NCI-H2081 (cell line): ENCODE data around the gene TBC1D28.
"Not testable (repeated sequence)": the region's sequence is repeated elsewhere in the genome, so short reads cannot be mapped to it uniquely, and the experiment has no call there.

Experiments
- DNase-seq, 2 experiments: peaks; one replicate each; lab custom pipeline; 2025; lab: John Stamatoyannopoulos, UW

The TBC1D28 gene

GRCh38 chr17:18644291-18644690 lies at the start of gene TBC1D28:
Gene TBC1D28, minus strand, starts transcription at chr17:18644391. Its CDS starts 3,039 bp downstream, at chr17:18641352.
- not testable (repeated sequence) for DNase-seq

GRCh38 chr17:18682668-18683067 lies 38.5 kb upstream of the TBC1D28 start:
- not testable (repeated sequence) for DNase-seq

GRCh38 chr17:18681767-18682571 lies 37.8 kb upstream of the TBC1D28 start, which contains the start of gene FOXO3B:
Gene FOXO3B, minus strand, starts transcription at chr17:18682314. Its CDS starts 663 bp downstream, at chr17:18681651.
- peak; percentile 88 to 96 for DNase-seq

DNA sequence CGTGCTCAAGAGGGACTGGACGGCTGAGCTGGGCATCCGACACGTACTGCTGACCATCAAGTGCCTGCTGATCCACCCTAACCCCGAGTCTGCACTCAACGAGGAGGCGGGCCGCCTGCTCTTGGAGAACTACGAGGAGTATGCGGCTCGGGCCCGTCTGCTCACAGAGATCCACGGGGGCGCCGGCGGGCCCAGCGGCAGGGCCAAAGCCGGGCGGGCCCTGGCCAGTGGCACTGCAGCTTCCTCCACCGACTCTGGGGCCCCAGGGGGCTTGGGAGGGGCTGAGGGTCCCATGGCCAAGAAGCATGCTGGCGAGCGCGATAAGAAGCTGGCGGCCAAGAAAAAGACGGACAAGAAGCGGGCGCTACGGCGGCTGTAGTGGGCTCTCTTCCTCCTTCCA lies 33.2 kb upstream of the TBC1D28 start:
- DNase-seq, result not testable (repeated sequence)

- DNase-seq, result not testable (repeated sequence)
These were observed 32.7 kb upstream of the TBC1D28 start for GRCh38 chr17:18676928-18677327.

DNA sequence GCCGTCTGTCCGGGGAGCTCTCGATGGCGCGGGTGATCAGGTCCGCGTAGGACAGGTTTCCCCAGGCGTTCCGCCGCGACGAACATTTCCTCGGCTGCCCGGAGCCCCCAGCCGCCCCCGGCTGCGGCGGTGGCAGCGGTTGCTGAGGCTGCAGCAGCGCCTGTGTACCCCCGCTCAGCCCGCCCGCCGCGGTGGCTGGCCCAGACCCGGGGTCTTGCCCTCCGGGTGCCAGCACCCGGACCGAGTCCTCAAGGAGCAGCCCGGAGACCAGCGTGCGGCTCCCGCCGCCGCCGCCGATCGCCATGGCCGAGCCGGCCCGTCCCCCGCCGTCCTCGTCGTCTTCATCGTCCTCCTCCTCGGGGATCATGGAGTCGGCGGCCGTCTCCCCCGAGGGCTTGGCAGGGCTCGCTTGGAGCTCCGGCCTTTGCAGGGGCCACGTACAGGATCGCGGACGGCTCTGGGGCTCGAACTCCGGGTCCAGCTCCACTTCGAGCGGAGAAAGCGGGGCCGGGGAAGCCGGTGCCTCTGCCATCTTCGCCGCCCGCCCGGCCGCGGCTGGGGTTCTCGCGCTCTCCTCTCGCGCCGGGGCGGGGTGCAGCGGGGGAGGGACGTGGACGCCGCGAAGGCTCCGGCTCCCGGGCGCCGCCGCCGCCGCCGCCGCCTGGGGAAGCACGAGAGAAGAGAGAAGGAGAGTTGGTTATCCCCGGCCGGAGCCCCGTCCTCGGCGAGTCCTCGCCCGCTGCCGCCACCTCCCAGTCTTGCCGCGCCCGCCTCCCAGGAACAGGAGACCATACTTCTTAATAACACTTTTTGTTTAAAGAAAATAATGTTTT lies 28.4 kb upstream of the TBC1D28 start:
- not testable (repeated sequence) for DNase-seq

GRCh38 chr17:18668625-18669024 lies 24.4 kb upstream of the TBC1D28 start:
- not testable (repeated sequence) for DNase-seq

DNA sequence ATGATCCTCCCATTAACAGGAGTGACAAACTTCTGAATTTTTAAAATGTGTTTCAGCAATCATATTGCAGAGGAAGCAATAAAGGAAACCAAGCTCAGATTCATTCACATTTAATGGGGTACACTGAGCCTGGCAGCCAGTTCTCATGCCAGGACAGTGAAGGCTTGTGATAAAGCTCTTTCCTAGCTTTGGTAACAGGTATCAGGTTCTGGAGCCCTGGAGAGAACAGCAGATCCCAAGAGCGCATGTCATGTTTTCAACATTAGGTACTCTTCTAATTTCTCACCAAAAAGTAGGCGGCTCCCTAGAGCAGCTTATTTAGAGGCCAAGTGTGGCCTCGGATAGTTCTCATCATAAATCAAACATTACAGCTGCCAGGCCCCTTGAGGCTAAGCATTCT lies 23.3 kb upstream of the TBC1D28 start:
- DNase-seq, result not testable (repeated sequence)

DNA sequence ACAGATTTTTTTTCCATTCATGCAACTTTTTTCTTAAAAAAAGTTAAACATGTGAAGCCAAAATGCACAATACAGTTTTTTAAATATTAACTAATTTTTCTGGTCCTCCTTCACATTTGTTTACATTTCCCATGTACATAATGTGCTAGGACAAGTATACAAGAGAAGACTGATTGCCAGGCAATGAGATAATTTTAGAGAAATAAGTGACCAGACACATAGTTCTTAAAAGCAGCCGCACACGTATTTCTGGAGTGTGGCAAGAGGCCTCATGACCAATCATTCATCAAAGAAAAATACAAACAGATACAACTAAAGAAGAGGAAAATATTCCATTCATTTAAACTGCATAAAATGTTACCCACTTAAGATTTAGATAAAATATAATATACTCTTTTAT lies 22.1 kb upstream of the TBC1D28 start:
- DNase-seq, result not testable (repeated sequence)

DNA sequence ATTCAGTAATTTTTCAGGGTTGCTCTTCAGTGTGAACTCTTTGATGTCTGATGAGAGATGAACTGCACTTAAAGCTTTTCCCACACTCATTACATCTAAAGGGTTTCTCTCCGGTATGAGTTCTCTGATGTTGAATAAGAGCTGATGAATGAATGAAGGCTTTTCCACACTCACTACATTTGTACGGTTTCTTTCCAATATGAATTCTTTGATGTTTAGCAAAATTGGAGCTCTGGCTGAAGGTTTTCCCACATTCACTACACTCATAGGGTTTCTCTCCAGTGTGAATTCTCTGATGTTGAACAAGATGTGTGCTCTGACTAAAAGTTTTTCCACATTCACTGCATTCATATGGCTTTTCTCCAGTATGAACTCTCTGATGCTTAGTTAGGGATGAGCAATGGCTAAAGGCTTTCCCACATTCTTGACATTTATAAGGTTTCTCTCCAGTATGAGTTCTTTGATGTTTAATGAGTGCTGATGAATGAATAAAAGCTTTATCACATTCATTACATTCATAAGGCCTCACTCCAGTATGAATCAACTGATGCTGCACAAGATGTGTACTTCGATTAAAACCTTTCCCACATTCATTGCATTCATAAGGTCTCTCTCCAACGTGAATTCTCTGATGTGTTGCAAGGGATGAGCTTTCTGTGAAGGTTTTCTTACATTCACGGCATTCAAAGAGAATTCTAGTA lies 17.9 kb upstream of the TBC1D28 start:
- not testable (repeated sequence) for DNase-seq

- not testable (repeated sequence) for DNase-seq
These were observed 5.9 kb upstream of the TBC1D28 start for GRCh38 chr17:18650094-18650493.

DNA sequence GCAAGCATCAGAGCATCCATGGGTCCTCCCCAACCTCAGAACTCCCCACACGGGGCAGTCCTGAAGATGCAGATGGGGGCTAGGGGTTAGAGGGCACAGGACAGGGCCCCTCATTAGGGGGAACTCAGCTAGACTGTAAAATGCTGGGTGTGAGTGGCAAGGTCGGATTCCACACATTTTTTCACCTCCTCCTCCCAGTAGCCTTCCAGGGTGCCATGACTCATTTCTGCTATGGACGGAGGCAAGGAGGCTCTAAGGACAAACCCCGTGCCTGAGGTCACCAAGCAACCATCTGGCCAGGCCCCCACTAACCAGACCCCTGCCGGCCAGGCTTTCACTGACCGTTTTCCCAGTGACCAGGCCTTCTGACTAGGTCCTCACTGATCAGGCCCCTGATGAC lies 1.1 kb downstream of the TBC1D28 start:
- DNase-seq, result not testable (repeated sequence)

GRCh38 chr17:18638357-18638756 lies 5.8 kb downstream of the TBC1D28 start:
- DNase-seq, result not testable (repeated sequence)

GRCh38 chr17:18636237-18636636 lies 8.0 kb downstream of the TBC1D28 start:
- DNase-seq, result not testable (repeated sequence)

DNA sequence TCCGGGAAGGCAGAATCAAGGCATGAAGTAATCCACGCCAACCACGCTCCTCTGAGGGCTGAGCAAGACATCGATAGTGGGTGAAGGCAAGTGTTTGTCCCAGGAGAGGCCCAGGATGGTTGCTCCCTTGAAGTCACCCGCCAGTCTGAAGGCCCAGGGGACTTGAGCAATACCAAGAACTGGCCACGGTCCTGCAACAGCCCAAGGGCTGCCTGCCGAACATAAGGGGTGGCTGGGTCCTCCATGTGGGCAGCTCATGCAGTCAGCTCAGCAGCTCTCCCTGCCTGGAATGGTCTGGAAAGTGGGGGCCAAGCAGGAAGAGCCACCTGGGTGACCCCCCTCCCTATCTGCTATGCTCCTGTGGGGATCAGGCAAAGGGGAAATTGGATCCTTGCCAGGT lies 8.4 kb downstream of the TBC1D28 start:
- DNase-seq, result not testable (repeated sequence)

DNA sequence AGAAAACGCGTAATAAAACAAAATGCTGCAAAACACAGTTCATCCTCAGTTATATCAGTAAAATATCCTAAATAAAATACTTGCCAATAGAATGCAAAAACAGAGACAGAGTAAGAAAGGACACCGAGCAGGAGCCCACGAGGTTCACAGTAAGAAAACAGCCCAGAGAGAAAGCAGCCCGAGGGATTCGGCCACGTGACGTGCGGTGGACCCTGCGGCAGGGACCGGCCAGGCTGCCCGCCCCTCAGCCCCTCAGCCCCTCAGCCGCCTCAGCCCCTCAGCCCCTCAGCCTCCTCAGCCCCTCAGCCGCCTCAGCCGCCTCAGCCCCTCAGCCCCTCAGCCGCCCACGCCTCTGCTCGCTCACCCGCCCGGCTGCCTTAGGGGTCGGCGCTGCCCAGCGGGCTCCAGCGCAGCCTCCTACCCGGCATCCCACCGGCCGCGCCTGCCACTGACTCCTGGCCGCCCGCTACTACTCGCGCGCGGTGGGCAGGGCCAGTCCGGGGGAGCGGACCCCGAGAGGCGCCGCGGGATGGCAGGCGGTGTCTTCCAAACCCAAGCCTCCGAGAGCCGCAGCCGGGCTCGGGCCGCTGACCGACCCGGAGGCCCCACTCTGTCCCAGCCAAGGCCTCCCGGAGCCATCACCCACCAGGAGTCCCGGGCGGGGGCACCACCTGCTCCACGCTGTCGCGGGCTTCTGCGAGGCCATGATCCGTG lies 9.5 kb downstream of the TBC1D28 start:
- DNase-seq, result not testable (repeated sequence)

- DNase-seq, result no peak
These were observed 17.9 kb downstream of the TBC1D28 start for GRCh38 chr17:18626152-18626870.

DNA sequence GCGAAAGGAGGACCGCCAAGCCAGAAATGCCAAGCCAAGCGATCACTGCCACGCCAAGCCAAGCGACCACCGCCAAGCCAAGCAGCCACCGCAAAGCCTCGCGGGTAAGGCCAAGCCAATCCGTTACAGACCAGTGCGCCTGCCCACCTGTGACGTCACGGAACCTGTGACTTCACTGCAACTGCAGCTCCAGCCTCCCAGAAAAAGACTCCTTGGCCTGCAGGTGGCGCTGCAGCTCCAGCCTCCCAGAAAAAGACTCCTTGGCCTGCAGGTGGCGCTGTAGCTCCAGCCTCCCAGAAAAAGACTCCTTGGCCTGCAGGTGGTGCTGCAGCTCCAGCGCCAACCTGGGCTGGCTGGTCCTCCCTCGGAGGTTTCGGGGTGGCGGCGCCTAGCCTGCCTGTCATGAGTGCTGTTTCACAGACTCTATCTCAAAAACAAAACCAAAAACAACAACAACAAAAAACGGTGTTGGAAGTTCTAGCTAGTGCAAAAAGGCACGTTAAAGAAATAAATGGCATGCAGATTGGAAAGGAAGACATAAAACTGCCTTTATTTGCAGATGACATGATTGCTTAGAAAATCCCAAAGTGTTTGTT lies 18.6 kb downstream of the TBC1D28 start:
- DNase-seq, result peak in 1 of 2 experiments; percentile 38

- DNase-seq, result not testable (repeated sequence)
These were observed 19.2 kb downstream of the TBC1D28 start for GRCh38 chr17:18624862-18625501.

DNA sequence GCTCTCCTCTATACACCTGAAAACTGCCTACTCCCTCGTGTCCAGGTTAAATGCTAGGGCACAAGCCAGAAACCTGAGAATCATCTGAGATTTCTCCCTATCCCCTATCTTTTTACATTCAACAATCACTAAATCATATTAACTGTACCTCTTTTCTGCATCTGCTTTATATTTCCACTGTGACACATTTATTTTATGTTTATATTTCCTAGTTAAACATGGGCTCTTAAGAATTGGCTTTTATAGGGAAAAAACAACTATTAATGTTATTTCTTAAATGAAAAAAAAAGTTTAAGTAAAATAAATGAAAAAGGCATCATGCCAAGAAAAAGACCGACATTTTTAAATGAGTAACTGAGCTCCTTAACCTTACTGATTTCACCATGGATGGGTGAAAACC lies 26.6 kb downstream of the TBC1D28 start:
- DNase-seq, result not testable (repeated sequence)
